Astrocyte of the cerebellum (primary cell): ENCODE data around the gene TOX3.

Source experiments
- DNase-seq: peaks from one replicate; pipeline ENCODE4 v3.0.0-alpha.2; 2011; ENCODE audit warnings: low read depth
- H3K4me3 ChIP-seq: 2 replicates; pipeline ENCODE4 v1.5.1; 2011; ENCODE audit warnings: mild to moderate bottlenecking, low read depth, low read length, moderate library complexity
- in situ Hi-C: cut with HindIII; loops from 2 replicates; pipeline ENCODE4 v1.10.0; 2017; ENCODE audit warnings: low sequenced_read_pairs
- TF ChIP-seq, protein P1 (sequence below): IDR thresholded peaks from 2 replicates; pipeline ENCODE4 v1.5.1; 2012; ENCODE audit warnings: low read length, low read depth, moderate library complexity, mild to moderate bottlenecking; ENCODE audit errors: missing control alignments

The TOX3 gene

GRCh38 chr16:52408191-52408845, 138.6 kb downstream of the TOX3 start:
- DNase-seq, result no peak
- no peak overlapping the region for H3K4me3 ChIP-seq
- TF ChIP-seq, protein P1, sequence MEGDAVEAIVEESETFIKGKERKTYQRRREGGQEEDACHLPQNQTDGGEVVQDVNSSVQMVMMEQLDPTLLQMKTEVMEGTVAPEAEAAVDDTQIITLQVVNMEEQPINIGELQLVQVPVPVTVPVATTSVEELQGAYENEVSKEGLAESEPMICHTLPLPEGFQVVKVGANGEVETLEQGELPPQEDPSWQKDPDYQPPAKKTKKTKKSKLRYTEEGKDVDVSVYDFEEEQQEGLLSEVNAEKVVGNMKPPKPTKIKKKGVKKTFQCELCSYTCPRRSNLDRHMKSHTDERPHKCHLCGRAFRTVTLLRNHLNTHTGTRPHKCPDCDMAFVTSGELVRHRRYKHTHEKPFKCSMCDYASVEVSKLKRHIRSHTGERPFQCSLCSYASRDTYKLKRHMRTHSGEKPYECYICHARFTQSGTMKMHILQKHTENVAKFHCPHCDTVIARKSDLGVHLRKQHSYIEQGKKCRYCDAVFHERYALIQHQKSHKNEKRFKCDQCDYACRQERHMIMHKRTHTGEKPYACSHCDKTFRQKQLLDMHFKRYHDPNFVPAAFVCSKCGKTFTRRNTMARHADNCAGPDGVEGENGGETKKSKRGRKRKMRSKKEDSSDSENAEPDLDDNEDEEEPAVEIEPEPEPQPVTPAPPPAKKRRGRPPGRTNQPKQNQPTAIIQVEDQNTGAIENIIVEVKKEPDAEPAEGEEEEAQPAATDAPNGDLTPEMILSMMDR, result no peak
- in situ Hi-C loops, result no loop called here

DNA sequence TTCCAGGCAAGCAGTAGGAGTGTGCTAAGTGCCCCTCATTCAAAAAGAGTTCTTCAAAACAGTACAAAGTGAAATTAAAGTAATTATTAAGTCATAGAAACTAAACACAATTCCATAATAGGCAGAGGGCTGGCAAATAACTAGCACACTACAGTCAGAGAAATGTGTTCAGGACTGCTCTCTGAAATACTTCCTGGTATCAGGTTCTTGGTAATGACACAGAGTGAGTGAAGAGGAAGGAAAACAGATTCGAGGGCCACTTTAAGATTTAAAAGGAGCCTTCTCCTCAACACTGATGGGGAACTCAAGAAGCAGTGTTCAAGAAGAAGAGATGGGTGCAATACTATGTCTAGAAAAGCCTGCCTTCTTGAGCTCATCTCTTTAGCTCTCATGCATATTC, 139.2 kb downstream of the TOX3 start:
- DNase-seq, result no peak
- TF ChIP-seq, protein P1, result no peak
- no peak overlapping the region for H3K4me3 ChIP-seq
- in situ Hi-C loops, result no loop called here

DNA sequence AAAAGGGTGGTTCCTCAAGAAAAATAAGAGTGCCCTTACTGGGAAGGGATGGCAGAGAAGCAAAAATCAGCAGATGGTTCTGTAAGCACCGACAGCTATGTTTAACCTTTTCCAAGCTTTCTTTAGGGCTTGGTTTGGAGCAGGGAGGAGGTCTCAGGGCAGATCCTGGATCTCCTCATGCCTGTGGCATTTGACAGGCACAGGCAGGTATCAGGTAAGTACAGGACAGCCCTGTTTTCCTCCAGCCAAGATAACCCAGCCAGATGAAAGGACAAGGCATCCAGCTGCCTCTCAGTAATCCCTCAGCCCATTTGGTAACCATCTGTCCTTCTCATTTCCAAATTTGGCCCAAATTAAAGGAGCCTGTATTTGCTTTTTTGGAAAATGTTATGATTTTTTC, 141.5 kb downstream of the TOX3 start:
- H3K4me3 ChIP-seq, result no peak overlapping the region
- DNase-seq, result no peak
- in situ Hi-C loops, result no loop called here
- TF ChIP-seq, protein P1, result no peak

- in situ Hi-C loops, result no loop called here
- DNase-seq, result no peak
- H3K4me3 ChIP-seq, result no peak overlapping the region
- TF ChIP-seq, protein P1, result no peak
These were observed 142.4 kb downstream of the TOX3 start for GRCh38 chr16:52404546-52404945.

DNA sequence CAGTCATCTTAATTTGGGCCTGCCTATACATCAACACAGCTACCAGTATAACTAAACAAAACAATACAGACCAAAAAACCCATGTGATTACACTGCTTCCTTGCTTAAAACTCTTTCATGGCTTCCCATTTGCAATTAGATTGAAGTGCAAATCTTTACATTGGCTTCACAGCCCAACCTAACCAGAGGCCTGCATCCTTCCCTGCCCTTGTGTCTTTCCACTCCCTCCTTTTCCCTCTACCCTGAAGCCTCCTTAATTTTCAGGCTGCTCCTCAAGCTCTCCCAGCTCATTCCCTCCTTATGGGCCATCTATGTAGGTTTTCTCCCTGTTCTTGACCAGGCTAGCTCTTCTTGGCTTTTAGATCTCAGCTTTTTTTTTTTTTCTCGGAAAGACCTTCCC, 147.8 kb downstream of the TOX3 start:
- TF ChIP-seq, protein P1, result no peak
- no peak for DNase-seq
- H3K4me3 ChIP-seq, result no peak overlapping the region
- in situ Hi-C loops, result no loop called here

DNA sequence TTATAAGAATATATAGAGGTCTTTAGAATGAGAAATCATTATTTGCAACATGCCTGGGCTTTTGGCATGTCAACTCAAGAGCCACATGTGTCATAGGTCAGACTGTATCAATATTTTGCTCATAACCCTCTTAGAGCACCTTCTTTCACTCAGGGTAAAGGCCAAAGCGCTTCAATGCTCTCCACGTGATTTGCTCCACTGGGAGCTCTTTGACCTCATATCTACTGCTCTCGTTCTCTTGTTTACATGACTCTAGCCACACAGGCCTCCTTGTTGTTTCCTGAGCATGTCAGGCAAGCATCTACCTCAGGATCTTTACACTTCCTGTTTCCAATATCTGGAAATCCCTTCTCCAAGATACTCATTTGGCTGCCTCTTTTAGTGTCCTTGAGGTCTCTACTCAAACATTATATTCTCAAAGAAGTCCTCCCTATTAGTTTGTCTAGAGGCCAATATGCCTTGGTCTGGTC, 148.4 kb downstream of the TOX3 start:
- in situ Hi-C loops, result no loop called here
- H3K4me3 ChIP-seq, result no peak overlapping the region
- TF ChIP-seq, protein P1, result no peak
- DNase-seq, result no peak

DNA sequence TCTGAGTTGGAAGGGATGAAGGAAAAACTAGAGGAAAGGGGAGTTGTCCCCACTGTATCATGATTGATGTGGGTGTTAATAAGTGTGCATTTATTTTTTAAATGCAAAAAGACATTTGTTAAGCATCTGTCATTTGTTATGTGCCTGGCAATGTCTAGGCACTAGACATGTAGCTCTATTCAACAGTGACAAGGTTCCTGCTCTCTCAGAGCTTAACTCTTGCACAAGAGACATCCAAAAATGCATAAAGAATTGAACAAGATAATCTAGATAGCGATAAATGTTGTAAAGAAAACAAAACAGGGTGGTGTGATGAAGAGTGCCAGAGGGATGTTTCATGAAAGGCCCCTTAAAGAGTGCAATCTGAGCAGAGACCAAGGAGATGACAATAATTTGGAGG, 148.9 kb downstream of the TOX3 start:
- in situ Hi-C loops, result no loop called here
- TF ChIP-seq, protein P1, result no peak
- H3K4me3 ChIP-seq, result no peak overlapping the region
- DNase-seq, result no peak
